Measurements from ENCODE around the gene PRKD1.

DNA sequence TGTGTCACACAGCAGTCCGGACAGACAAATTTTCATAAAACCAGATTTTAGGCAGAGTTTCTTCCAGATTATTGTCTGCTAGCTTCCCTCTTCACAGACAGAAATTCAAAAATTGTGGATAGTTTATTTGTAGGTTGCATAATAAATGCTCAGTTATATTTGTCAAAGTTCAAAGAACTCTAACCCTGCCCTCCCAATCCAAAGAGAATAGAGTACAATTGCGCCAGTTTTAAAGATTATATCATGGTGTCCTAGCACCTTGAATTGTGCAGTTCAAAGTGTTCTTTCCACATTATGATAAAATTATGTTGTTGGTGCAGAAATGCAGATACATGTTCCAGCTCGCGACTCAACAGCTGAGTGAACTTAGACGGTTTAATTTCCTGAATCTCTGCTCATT, 263.1 kb downstream of the PRKD1 start:
- TF ChIP-seq, protein P1, sequence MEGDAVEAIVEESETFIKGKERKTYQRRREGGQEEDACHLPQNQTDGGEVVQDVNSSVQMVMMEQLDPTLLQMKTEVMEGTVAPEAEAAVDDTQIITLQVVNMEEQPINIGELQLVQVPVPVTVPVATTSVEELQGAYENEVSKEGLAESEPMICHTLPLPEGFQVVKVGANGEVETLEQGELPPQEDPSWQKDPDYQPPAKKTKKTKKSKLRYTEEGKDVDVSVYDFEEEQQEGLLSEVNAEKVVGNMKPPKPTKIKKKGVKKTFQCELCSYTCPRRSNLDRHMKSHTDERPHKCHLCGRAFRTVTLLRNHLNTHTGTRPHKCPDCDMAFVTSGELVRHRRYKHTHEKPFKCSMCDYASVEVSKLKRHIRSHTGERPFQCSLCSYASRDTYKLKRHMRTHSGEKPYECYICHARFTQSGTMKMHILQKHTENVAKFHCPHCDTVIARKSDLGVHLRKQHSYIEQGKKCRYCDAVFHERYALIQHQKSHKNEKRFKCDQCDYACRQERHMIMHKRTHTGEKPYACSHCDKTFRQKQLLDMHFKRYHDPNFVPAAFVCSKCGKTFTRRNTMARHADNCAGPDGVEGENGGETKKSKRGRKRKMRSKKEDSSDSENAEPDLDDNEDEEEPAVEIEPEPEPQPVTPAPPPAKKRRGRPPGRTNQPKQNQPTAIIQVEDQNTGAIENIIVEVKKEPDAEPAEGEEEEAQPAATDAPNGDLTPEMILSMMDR (IDR thresholded peaks at IDR 0.05; ENCODE audit: borderline replicate concordance, extremely low read depth, low read length, poor library complexity, severe bottlenecking): no peak
- TF ChIP-seq EZH2 (IDR thresholded peaks at IDR 0.05; ENCODE audit: borderline replicate concordance, low read depth, low read length, severe bottlenecking): no peak

Data from DND-41 (cell line).